H1 (cell line): Measurements from ENCODE around the gene SHISA7. TPM values are rescaled to one million over a fixed set of nuclear protein-coding genes. Genes with fewer than 3 reads are reported as not detected.

Source experiments
- CTCF ChIA-PET: fragments of 300-600 bp; sonication (Branson Sonifier 250); formaldehyde crosslinking; loops from one replicate; lab custom pipeline; 2021; ENCODE audit not compliant: partially characterized antibody; lab: Charles Lee
- POLR2A ChIA-PET: fragments of 300-600 bp; sonication (Branson Sonifier 250); formaldehyde crosslinking; loops from one replicate; lab custom pipeline; 2021; ENCODE audit warnings: inconsistent platforms; ENCODE audit not compliant: partially characterized antibody; lab: Charles Lee
- DNase-seq, 2 experiments: peaks; one replicate each; pipeline versions ENCODE4 v3.0.0 to v3.0.0-alpha.2; 2010 to 2022; ENCODE audit warnings: low spot score in 2 of 2, low read depth in 1 of 2, mixed read lengths in 1 of 2
- FAIRE-seq: peaks from 2 replicates; lab custom pipeline; 2011; peaks lifted over from hg19 to GRCh38; lab: Jason Lieb, UNC
- H2AFZ ChIP-seq: 2 replicates; pipeline ENCODE4 v1.8.1; 2012; ENCODE audit warnings: low read length, inconsistent platforms
- H2AK5ac ChIP-seq: 2 replicates; pipeline ENCODE4 v1.6.1; 2013; ENCODE audit warnings: low read depth, low read length
- H2BK120ac ChIP-seq: replicated peaks from 2 replicates; pipeline ENCODE3; 2013; ENCODE audit warnings: low read depth, low read length, inconsistent platforms
- H2BK12ac ChIP-seq: 2 replicates; pipeline ENCODE4 v1.6.1; 2013; ENCODE audit warnings: low read depth, low read length
- H2BK15ac ChIP-seq: 2 replicates; pipeline ENCODE4 v1.6.1; 2013; ENCODE audit warnings: low read length
- H2BK20ac ChIP-seq: 2 replicates; pipeline ENCODE4 v1.6.1; 2013; ENCODE audit warnings: low read length
- H2BK5ac ChIP-seq: 2 replicates; pipeline ENCODE4 v1.6.1; 2013; ENCODE audit warnings: low read depth, low read length
- H3K14ac ChIP-seq: 2 replicates; pipeline ENCODE4 v1.6.1; 2013; ENCODE audit warnings: inconsistent platforms; ENCODE audit not compliant: insufficient read length
- H3K18ac ChIP-seq: 2 replicates; pipeline ENCODE4 v1.6.1; 2013; ENCODE audit warnings: low read length; ENCODE audit errors: extremely low read depth
- H3K23ac ChIP-seq: 2 replicates; pipeline ENCODE4 v1.6.1; 2013; ENCODE audit warnings: inconsistent platforms; ENCODE audit not compliant: insufficient read length
- H3K23me2 ChIP-seq: 2 replicates; pipeline ENCODE4 v1.6.1; 2013; ENCODE audit warnings: low read depth, low read length
- H3K27ac ChIP-seq: 2 replicates; pipeline ENCODE4 v1.6.1; 2011; ENCODE audit warnings: low read depth, low read length, inconsistent platforms
- H3K27me3 ChIP-seq, 4 experiments: replicated peaks in 1 of 4; 1 replicate in 1 of 4; 2 replicates in 3 of 4; pipeline versions ENCODE4 v1.6.1 to v1.8.1; 2011 to 2013; ENCODE audit warnings: low read length in 3 of 4, mild to moderate bottlenecking in 3 of 4, inconsistent platforms in 2 of 4, mixed read lengths in 2 of 4, moderate library complexity in 1 of 4; ENCODE audit not compliant: control insufficient read depth in 3 of 4, insufficient read depth in 3 of 4; ENCODE audit errors: extremely low read depth in 1 of 4
- H3K36me3 ChIP-seq, 4 experiments: 2 replicates each; pipeline versions ENCODE4 v1.6.1 to v1.8.1; 2011 to 2013; ENCODE audit warnings: mild to moderate bottlenecking in 4 of 4, low read length in 3 of 4, moderate library complexity in 2 of 4, control low read depth in 1 of 4, inconsistent platforms in 1 of 4; ENCODE audit not compliant: insufficient read depth in 4 of 4, control insufficient read depth in 2 of 4
- H3K4ac ChIP-seq: replicated peaks from 2 replicates; pipeline ENCODE3; 2013; ENCODE audit warnings: low read length, low read depth, mixed read lengths, inconsistent platforms; ENCODE audit not compliant: insufficient read length
- H3K4me1 ChIP-seq, 4 experiments: replicated peaks in 1 of 4; 1 replicate in 1 of 4; 2 replicates in 3 of 4; pipeline versions ENCODE4 v1.6.1 to v1.8.1; 2011 to 2013; ENCODE audit warnings: low read length in 3 of 4, inconsistent platforms in 2 of 4, mixed read lengths in 1 of 4; ENCODE audit not compliant: insufficient read depth in 4 of 4, control insufficient read depth in 3 of 4
- H3K4me2 ChIP-seq, 2 experiments: 2 replicates each; pipeline versions ENCODE4 v1.6.1 to v1.8.1; 2011 to 2013; ENCODE audit warnings: low read depth in 2 of 2, low read length in 2 of 2, control low read depth in 1 of 2, inconsistent platforms in 1 of 2, mild to moderate bottlenecking in 1 of 2; ENCODE audit not compliant: insufficient read depth in 1 of 2
- H3K4me3 ChIP-seq, 4 experiments: fragments of 200-600, 300-600 bp in 1 of 4; sonication (generic), shearing (Covaris generic), sonication (Bioruptor Twin) in 1 of 4; 2 replicates each; pipeline versions ENCODE4 v1.5.1 to v1.8.1; 2011 to 2016; ENCODE audit warnings: low read length in 4 of 4, low read depth in 3 of 4, control low read depth in 2 of 4, inconsistent platforms in 2 of 4, mild to moderate bottlenecking in 2 of 4, mixed read lengths in 1 of 4, moderate library complexity in 1 of 4; ENCODE audit not compliant: insufficient read depth in 2 of 4; ENCODE audit errors: extremely low read depth in 1 of 4
- H3K56ac ChIP-seq: replicated peaks from 2 replicates; pipeline ENCODE3; 2013; ENCODE audit warnings: low read depth, mild to moderate bottlenecking, mixed read lengths, low read length, inconsistent platforms; ENCODE audit not compliant: insufficient read length
- H3K79me1 ChIP-seq: 2 replicates; pipeline ENCODE4 v1.6.1; 2013; ENCODE audit warnings: low read depth, low read length, control low read depth
- H3K79me2 ChIP-seq, 2 experiments: 2 replicates each; pipeline versions ENCODE4 v1.6.1 to v1.8.1; 2012 to 2013; ENCODE audit warnings: low read length in 2 of 2, mild to moderate bottlenecking in 2 of 2, inconsistent platforms in 1 of 2; ENCODE audit not compliant: insufficient read depth in 2 of 2, control insufficient read depth in 1 of 2
- H3K9ac ChIP-seq, 4 experiments: replicated peaks in 1 of 4; 1 replicate in 1 of 4; 2 replicates in 3 of 4; pipeline versions ENCODE4 v1.6.1 to v1.8.1; 2011 to 2013; ENCODE audit warnings: low read depth in 3 of 4, low read length in 3 of 4, control low read depth in 2 of 4, mild to moderate bottlenecking in 2 of 4, moderate library complexity in 2 of 4, inconsistent platforms in 1 of 4; ENCODE audit errors: extremely low read depth in 1 of 4
- H3K9me3 ChIP-seq, 2 experiments: 2 replicates each; pipeline versions ENCODE4 v1.6.1 to v1.8.1; 2012 to 2013; ENCODE audit warnings: mild to moderate bottlenecking in 2 of 2, moderate library complexity in 2 of 2, control low read depth in 1 of 2, inconsistent platforms in 1 of 2, low read depth in 1 of 2, low read length in 1 of 2, mixed read lengths in 1 of 2; ENCODE audit not compliant: insufficient read depth in 2 of 2
- H4K20me1 ChIP-seq, 2 experiments: replicated peaks in 1 of 2; 2 replicates each; pipeline versions ENCODE3 to v1.8.1; 2011 to 2013; ENCODE audit warnings: inconsistent platforms in 2 of 2, low read length in 2 of 2, mild to moderate bottlenecking in 1 of 2; ENCODE audit not compliant: insufficient read depth in 2 of 2, control insufficient read depth in 1 of 2
- H4K5ac ChIP-seq: 2 replicates; pipeline ENCODE4 v1.6.1; 2013; ENCODE audit warnings: low read length, low read depth, mixed read lengths, inconsistent platforms; ENCODE audit not compliant: insufficient read length
- H4K8ac ChIP-seq: 2 replicates; pipeline ENCODE4 v1.8.0; 2013; ENCODE audit warnings: mild to moderate bottlenecking, moderate library complexity, low read length, inconsistent platforms; ENCODE audit not compliant: insufficient read depth; ENCODE audit errors: extremely low read depth
- H4K91ac ChIP-seq: replicated peaks from 2 replicates; pipeline ENCODE3; 2013; ENCODE audit warnings: low read length, mixed read lengths, inconsistent platforms; ENCODE audit not compliant: insufficient read length
- ASH2L ChIP-seq: fragments of 200-600, 300-600 bp; sonication (generic); IDR thresholded peaks from one replicate; pipeline ENCODE4 v1.7.1; 2017; ENCODE audit warnings: low read length
- HDAC6 ChIP-seq: IDR thresholded peaks from one replicate; pipeline ENCODE4 v1.7.1; 2012; ENCODE audit warnings: low read depth, mild to moderate bottlenecking, inconsistent platforms, low read length, moderate library complexity
- MAFK ChIP-seq: IDR thresholded peaks from 2 replicates; pipeline ENCODE4 v1.6.1; 2012; ENCODE audit warnings: low read depth, mild to moderate bottlenecking, improper control_type of control experiment, low read length
- RNF2 ChIP-seq: fragments of 200-900, 300-1000 bp; sonication (generic); IDR thresholded peaks from 2 replicates; pipeline ENCODE4 v1.7.1; 2016; ENCODE audit warnings: borderline replicate concordance, low read depth, mild to moderate bottlenecking, antibody characterized with exemption, low read length; ENCODE audit not compliant: poor library complexity, severe bottlenecking; ENCODE audit errors: missing control alignments
- SP4 ChIP-seq: IDR thresholded peaks from 2 replicates; pipeline ENCODE4 v1.6.1; 2012; ENCODE audit warnings: low read length, inconsistent platforms
- ZNF274 ChIP-seq: IDR thresholded peaks from 2 replicates; pipeline ENCODE4 v1.7.0; 2012; ENCODE audit warnings: low read length, borderline replicate concordance; ENCODE audit errors: extremely low read depth
- WGBS, 2 experiments: shearing (Covaris generic) in 1 of 2; methylation state at CpG; one replicate each; pipeline versions ENCODE4 v1.1.6 to v1.1.7; 2013 to 2015; ENCODE audit warnings: low lambda C conversion rate in 2 of 2, mixed read lengths in 2 of 2, inconsistent platforms in 1 of 2, low coverage in 1 of 2, missing lambda C conversion rate in 1 of 2; ENCODE audit not compliant: insufficient replicate concordance in 2 of 2, insufficient coverage in 1 of 2, insufficient read length in 1 of 2; ENCODE audit errors: extremely low coverage in 1 of 2, missing lambda C conversion rate in 1 of 2; 5-methylcytosine and 5-hydroxymethylcytosine counted together
- polyA plus RNA-seq, 7 experiments: library from polyadenylated mRNA; depleted of rRNA in 3 of 7; stranded (reverse) in 5 of 7; unstranded in 2 of 7; fragments of >200 nt in 5 of 7; fragments of 200-250 nt in 2 of 7; gene quantifications; 1 replicate in 5 of 7; 2 replicates in 1 of 7; 4 replicates in 1 of 7; pipeline versions ENCODE4 v1.2.1 to v1.2.3, GENCODE V29; 2011 to 2013; ENCODE audit warnings: missing spikeins in 2 of 7, mixed read lengths in 2 of 7
- total RNA-seq: library from RNA; stranded (reverse); fragmentation: NEBNext Ultra II Directional; extraction: Animal tissue kit (Norgen Biotek cat#: 25700); gene quantifications from 2 replicates; pipeline ENCODE4 v1.2.1, GENCODE V29; 2021

The SHISA7 gene
- total and polyA plus RNA-seq, 2 of the 8 experiments (the other 6 are each of a cell fraction or from before 2014, with no cell fraction given): 0.76 to 1.0 TPM

DNA sequence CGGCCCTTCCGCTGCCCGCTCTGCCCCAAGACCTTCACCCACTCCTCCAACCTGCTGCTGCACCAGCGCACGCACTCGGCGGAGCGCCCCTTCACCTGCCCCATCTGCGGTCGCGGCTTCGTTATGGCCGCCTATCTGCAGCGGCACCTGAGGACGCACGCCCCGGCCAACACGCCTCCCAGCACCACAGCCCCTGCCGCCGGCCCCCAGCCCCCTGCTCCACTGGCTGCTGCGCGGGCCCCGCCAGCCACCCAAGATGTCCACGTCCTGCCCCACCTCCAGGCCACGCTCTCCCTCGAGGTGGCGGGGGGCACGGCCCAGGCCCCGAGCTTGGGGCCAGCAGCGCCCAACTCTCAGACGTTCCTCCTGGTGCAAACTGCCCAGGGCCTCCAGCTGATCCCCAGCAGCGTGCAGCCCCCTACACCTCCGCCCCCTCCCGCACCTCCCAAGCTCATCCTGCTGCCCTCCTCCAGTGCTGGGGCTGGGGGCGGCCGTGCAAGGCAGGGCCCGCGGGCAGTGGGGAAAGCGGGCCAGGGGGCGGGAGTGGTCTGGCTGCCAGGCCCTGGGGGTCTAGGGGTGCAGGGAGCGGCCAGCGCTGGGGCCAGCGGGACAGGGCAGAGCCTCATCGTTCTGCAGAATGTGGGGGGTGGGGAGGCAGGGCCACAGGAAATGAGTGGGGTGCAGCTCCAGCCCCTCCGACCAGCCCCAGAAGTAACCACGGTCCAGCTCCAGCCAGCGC is 40.0 kb upstream of the SHISA7 start:
- H3K79me1 ChIP-seq: peaks cover 9% of the 10 kb centered on the region
- H3K4ac ChIP-seq: no peak overlapping the region
- no peak for DNase-seq
- peaks cover 0 to 37% (median 26%) of the 10 kb centered on the region in 4 experiments; a peak in 6 of 7 replicates for H3K4me1 ChIP-seq
- no peak overlapping the region for H3K9ac ChIP-seq
- no peak overlapping the region for H3K14ac ChIP-seq
- H2BK5ac ChIP-seq: no peak overlapping the region
- WGBS, 2 experiments: 91% methylated on average over 25 of the region's 47 CpGs; no CpG with 5 or more reads in 1 of the 2 experiments
- peak overlapping the region; percentile 48; the same call in 1 of the 2 replicates for H2BK20ac ChIP-seq
- ChIA-PET POLR2A (interaction anchor here (0.7 to 6.8 kb wide), 7 partner anchors 9 to 111 kb away, joined by 3 to 50 read pairs (median 8); no protein-coding TSS in a partner anchor), CTCF (interaction anchor here (0.6 to 3.9 kb wide), 9 partner anchors 10 to 150 kb away, joined by 3 to 21 read pairs (median 5); partner anchors contain the start of gene ZNF865)
- peaks cover 0 to 6% of the 10 kb centered on the region in 2 experiments for H4K20me1 ChIP-seq
- H2AFZ ChIP-seq: no peak overlapping the region
- H4K91ac ChIP-seq: no peak overlapping the region
- H2AK5ac ChIP-seq: no peak overlapping the region; the same call in 1 of the 2 replicates
- H3K79me2 ChIP-seq: peaks cover 0 to 17% of the 10 kb centered on the region in 2 experiments; a peak in 2 of 4 replicates
- no peaks in the 10 kb centered on the region for H3K27me3 ChIP-seq
- no peak overlapping the region for H2BK12ac ChIP-seq
- no peak for TF ChIP-seq HDAC6
- TF ChIP-seq ASH2L: no peak
- TF ChIP-seq RNF2: no peak
- TF ChIP-seq MAFK: no peak
- TF ChIP-seq ZNF274: no peak
- no peak for TF ChIP-seq SP4
- H3K4me3 ChIP-seq: no peak overlapping the region
- no peak overlapping the region for H3K56ac ChIP-seq
- H3K27ac ChIP-seq: no peak overlapping the region
- no peak overlapping the region for H4K8ac ChIP-seq
- no peaks in the 10 kb centered on the region for H3K9me3 ChIP-seq
- H3K4me2 ChIP-seq: no peak overlapping the region
- peaks cover 8% of the 10 kb centered on the region; the same call in 1 of the 2 replicates for H3K23me2 ChIP-seq
- no peak for FAIRE-seq
- no peak overlapping the region for H3K18ac ChIP-seq
- no peak overlapping the region for H2BK15ac ChIP-seq
- no peak overlapping the region for H2BK120ac ChIP-seq
- peaks cover 0 to 10% (median 0%) of the 10 kb centered on the region in 4 experiments; a peak in 2 of 8 replicates for H3K36me3 ChIP-seq
- H3K23ac ChIP-seq: no peak overlapping the region
- no peak overlapping the region for H4K5ac ChIP-seq
